Esophagus mucosa (tissue), 1 donor: Measurements from ENCODE around the gene MBP. TPM values are rescaled to one million over a fixed set of nuclear protein-coding genes. Genes with fewer than 3 reads are reported as not detected.

ENCODE experiments used
- ATAC-seq: fragments of 200-7000 bp; cut with Tn5 transposase; one replicate; pipeline ENCODE4 v1.9.1; 2020
- total RNA-seq: library from RNA; stranded (reverse); gene quantifications from one replicate; pipeline ENCODE4 v1.2.4, GENCODE V29; 2023
- donor health status: DM: yes; HTN: yes; CAD: no.

MBP gene
- total RNA-seq, 1 donor from 2014 or later: 25.5 TPM

DNA sequence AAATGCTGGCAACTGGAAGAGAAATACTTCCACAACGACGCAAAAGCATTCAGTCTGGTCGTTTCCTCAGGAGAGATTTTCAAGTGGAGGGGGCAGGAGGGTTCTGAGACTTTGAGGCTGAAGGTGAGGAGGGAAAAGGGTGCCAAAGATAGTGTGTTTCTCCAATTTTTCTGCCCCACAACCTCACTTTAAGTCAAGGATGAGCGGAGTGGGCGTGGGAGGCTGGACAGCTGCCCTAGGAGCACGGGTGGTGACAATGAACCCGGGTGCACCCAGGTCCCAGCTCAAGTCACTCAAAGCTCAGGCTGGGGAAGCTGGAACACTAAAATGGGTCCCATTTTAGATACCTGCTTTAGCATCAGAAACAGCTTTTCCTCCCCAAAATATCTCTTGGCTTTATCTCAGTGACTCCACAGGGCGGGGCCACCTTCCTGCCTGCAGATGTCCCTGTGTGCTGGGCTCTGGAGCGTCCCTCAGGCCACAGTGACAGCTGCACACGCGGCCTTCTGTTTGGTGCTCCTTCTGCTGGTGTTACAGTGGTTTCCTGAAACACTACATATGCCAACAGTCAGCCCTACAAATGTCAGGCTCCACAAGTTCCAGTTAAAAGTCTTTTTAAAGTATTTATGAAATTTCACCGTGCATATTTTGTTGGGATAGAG, 1.4 kb upstream of the MBP start:
- ATAC-seq: no peak

DNA sequence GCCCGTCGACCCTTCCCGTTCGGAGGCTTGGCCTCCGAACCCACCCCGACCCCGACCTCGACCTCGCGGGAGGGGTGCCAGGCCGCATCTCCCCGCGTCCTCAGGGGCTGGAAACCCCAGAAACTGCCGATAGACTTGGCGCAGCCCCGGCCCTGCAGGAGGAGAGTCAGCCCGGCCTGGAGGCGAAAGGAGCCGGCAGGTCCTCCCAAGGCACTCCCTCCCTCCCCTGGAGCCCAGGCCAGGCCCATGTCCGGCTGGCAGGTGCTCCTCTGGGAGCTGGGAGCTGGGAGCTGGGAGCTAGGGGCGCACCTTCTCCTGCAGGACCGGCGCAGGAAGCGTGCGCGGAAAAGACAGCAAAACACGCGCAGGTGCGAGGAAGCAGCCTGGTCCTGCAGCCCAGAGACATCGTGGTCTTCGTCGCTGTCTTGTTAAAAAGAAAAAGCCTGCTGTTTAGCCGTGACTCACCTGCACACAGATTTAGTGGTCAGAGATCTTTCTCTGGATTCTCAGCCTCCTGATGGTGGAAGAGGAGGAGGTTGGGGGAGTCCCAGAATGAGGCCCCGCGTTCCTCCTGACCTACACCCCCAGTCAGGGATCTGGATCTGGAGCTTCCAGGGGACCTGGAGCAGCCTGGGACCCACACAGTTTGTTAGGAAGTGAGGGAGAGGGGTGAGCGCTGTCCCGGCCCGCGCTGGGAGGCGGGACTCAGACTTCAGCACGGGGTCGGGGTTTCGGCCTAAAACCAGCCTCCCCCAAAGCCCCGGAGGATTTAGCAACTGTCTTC, 660 bp upstream of the MBP start:
- peak; percentile 14 for ATAC-seq

DNA sequence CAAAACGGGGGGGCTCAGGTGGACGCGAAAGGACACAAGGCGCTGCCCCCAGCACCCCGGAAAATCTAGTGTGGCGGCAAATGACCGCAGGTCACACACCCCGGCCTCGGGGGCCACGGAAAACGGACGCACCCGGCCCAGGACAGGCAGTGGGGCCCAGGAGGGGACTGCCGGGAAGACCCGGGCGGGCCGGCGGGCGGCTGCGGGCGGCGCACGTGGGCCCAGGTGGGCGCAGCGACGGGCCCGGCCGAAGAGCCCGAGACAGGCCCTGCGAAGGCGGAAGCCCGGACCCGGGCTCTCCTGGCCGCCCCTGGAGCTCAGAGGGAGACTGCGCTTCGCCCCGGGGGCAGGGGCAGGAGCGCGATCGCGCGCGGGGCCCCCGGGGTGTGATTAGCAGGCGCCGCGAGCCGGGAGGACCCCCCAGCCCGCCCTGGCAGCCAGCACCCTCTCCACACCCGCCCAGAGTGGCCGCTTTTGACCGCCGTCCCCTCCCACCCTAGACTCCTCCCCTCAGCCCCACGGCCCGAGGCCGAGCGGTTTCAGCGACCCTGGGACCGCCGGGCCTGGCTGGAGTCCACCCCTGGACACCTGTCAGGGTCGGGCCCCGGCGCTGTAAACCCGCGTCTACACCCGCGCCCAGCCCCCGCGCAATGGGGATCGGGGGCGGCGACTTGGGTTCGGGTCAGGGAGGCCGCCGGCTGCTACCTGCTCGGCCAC, 773 bp downstream of the MBP start:
- peak; percentile 49 for ATAC-seq

DNA sequence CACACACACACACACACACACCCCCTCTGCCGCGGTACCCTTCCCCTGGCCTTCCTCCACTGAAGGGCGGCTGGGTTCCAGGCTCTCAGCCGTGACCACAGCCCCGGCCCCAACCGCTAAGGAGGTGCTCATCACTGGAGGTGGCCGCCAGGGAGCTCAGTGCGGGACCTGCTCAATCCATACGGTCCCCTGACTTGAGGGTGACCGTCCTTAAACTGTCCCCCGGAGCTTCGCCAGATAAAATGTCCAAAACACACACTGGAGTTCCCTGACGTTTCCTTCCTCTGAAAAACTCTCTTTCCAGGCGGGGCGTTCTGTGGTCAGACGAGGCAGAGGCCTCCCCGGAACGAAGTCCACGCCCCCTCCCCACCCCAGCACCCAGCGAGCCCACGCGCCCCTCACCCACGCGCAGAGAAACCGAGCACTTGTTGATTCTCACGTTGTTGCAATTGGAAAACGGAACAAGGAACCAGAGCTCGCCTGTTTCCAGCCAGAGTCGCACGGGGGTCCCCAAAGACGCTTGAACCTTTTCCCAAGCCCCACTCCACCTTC, 1.4 kb downstream of the MBP start:
- ATAC-seq: no peak

DNA sequence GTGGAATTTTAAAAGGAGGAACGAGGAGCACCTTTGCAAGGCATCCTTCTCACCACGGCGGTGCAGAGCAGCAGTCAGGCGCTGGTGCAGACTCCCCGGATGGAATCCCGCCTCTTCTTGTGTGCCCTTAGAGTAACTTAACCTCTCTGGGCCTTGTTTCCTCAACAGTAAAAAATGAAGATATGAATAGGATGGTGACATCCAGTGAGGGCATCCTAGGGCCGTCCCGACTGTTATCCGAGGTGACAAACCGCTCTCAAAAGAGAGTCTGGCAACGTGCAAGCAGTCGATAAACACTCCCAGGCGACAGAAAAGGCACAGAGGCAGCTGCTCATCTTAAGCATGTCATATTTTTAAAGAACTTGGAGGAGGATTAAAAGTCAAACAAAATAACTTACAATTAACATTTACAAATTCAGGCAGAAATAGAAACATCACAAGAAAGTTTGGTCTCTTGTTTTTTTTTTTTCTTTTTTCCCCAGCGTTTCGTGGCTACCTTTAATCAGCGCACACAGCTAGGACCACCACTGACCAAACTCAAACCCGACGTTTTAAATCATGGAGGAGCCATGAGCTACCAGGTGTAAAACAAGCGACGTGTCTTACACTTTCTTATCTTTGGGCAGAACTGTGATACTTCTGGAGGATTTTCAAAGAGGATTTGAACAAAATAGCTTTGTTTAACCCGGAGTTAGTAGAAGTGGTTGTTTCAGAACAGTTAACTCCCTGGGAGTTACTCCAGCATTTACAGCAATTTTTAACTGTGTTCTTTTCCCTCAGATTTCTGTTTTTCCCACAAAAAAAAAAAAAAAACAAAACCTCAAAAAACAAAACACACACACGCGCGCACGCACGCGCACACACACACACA, 2.1 kb downstream of the MBP start:
- no peak for ATAC-seq

DNA sequence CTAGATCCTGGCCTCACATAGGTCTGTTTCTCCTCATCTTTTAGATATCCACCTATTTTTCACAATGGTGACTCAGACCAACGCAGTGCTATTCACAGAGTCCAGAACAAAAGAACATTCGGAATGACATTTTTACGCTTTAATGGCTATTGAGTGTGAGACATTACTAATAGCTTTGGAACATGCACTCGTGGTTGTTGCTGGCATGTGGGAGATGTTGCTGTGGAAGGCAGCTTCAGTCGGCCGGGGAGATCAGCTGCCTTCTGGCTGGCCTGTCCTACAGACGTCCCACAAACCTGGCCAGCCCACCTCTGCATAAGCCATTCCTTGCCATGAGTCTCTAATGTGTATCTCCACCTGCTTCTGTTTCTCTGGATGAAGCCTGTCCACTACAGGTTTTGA, 3.4 kb downstream of the MBP start:
- ATAC-seq: peak; percentile 31

DNA sequence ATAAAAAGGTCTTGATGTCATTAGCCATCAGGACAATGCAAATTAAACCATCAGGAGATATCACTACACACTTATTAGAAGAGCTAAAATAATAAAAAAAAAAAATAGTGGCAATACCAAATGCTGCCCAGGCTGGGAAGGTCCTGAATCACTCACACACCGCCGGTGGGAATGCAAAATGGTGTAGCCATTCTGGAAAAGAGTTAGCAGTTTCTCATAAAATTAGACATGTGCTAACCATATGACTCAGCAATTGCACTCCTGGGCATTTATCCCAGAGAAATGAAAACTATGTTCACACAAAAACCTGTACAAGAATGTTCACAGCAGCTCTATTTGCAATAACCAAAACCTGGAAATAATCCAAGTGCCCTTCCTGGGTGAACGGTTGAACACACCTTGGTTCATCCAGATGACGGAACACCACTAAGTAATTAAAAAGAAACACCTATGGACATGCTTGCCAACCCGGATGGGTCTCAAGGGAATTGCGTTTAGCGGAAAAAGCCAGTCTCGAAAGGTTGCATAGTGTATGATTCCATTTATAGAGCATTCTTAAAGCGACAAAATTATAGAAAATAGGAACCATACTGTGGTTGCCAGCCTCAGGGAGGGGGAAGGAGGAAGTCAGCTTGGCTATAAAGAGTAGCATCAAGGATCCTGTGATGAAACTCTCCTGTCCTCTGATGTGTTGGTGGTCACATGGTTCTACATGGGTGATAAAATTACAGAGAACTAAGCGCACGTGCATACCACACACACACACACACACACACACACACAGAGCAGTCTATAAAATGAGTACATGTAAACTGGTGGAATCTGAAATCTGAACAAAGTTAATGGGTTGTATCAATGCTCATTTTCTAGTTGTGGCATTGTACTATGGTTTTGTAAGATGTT, 4.6 kb downstream of the MBP start:
- peak; percentile 71 for ATAC-seq

DNA sequence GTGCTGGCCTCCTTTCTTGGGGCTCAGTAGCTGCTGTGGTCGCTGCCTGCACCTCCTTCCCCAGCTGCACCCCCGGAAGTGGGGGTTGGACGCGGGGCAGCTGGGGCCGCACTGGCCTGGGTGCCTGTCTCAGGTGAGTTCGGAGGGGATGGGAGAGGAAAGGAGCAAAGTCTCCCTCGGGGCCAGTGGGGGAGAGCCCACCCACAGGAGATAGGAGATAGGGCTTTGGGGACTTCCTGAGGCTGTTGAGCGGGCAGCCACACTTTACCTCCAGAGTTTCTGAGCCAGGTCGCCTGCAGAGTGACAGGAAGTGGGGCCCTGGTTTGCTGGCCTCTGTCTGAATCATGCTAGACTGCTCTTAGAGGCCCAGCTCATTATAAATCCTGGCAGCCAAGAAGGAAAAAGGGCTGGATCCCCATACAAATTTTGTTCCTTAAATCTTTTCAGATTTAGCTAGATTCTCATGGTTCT, 8.1 kb downstream of the MBP start:
- no peak for ATAC-seq

DNA sequence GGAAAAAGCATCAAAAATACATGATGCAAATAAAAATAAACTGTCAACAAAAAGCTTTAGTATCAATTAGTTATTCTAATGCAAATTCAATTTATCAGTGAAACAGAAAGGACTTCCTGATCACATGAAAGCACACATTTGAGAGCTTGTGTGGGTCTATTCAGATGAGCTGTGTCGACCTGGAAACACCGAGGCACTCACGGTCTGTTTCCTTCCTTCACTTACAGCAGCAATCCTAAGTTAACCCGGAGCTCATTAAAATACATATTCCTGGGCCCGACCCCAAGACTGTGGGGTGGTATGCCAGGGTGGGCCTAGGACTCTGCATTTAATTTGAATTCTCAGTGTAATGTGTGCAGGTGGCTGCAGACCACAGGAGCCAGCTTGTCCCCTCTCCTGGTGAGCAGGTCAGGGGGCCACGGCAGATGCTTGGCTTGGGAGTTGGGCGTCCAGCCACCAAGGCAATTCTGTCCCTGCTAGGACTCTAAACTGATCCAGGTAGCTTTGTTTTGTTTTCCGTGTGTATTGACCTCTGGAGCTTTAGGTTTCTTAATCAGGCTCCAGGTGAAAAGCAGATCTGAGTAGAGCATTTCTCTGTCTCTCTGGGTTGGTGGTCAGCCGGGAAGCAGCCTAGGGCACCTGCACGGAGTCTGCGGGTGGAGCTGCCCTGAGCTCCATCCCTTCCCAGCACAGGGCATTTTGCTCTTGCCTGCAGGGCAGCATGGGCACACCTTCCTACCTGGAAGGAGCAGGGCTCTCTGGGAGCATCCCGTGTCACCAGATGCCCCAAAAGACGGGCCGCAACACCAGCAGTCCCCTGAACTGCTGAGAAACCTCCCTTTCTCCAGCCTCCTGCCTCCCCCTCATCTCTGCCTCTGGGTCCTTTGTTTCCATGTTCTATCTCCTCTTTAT, 9.0 kb downstream of the MBP start:
- no peak for ATAC-seq

DNA sequence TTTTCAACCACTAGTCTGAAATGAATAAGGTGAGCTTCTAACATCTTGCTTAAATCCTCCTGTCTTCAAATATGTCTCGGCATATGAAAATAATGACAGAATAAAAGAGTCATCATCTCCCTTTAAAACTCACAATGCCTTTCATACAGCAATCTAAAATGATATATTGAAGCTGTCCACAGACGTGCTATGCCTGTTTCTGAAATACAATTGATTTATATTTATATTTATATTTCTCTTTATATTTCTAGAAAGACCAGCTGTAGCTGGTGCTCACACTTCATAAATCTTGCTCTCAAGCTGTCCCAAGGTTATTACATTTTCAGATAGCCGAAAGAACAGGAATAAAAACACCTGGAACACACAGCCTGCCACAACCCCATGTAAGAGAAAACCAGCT, 11.1 kb downstream of the MBP start:
- no peak for ATAC-seq

DNA sequence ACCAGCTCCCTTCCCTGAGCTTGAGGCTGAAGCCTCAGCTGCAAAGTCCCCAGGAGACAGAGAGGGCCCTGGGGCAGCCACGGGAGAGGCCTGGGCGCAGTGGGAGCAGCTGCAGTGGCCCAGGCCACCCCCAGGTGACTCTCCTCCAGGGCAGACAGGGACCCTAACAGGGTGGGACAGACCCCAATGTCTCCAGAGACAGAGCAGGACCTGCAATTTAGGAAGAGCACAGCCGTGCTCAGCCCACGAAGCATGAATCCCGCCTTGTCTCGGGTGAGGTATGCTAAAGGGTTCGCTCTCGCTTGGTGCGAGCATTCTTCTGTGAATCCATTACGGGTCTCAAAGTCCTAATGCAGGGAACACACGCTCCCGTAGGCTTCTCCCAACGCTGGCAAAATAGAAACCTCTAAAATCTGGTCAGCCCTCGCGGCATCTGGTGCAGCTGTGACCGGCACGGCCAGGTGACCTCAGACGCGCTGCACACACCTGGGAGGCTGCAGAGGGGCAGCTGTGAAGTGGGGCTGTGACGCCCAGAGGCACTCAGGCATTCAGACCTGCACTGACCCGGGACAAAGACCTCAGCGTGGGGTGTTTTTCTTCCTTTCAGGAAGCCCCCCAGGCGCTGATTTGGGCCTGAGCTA, 12.6 kb downstream of the MBP start:
- ATAC-seq: no peak

DNA sequence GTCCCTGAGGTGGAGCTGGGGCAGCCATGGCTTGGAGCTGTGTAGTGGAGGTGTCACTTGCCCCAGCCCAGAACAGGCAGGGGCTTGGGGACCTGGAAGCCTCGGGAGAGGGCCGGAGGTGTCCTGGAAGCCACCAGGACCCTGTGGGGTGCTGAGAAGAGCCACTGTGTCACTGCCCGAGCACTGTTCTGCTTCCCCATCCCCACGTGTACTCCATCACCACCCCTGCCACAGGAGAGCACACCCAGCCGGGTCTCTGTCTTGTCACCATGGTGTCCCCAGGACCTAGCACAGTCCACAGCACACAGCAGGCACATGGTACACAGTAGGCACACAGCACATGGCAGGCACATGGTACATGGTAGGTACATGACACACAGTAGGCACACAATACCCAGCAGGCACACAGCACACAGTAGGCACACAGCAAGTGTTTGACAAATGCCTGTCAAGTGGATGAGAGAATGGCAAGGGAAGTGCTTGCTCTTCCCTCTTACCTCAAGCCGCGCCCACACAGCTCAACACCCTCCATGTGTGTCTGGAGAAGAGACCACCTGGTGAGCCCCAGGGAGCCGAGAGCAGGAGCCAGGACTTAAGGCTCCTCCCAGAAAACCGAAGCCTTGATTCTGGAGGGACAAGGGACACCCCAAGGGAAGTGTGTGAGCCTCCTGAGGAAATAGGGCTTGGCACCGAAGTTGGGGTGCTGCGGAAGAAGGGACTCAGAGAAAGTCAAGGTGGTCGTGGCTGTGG, 13.3 kb downstream of the MBP start:
- ATAC-seq: no peak

DNA sequence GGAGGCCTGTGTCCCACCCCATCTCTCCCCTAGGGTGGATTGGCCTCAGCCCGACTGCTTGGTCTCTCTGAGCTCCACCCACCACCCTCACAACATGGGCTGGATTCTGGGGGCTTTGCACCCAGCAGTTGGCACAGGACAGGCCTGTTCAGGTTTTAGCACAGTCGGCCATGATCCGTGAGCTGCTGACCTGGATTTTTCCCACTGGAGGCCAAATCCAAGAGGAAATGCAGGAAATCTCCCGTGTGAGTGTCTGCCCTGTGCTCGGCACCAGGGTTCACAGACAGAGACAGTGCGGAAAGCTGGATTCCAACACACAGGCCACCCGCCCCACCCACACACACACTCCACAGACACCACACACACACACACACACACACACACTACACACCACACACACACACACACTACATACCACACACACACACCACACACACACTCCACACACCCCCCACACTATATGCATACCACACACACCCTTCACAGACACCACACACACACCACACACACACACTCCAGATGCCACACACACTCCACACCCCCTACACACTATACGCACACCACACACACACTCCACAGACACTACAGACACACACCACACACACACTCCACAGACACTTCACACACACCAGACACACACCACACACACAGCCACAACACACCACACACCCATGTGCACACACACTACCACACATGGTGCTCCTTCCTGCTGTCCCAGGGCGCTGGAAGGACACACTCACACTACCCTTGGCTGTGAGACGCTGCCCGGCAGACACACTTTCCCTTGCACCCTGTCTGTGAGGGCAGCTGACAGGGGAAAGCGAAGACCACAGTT, 14.1 kb downstream of the MBP start:
- ATAC-seq: no peak

DNA sequence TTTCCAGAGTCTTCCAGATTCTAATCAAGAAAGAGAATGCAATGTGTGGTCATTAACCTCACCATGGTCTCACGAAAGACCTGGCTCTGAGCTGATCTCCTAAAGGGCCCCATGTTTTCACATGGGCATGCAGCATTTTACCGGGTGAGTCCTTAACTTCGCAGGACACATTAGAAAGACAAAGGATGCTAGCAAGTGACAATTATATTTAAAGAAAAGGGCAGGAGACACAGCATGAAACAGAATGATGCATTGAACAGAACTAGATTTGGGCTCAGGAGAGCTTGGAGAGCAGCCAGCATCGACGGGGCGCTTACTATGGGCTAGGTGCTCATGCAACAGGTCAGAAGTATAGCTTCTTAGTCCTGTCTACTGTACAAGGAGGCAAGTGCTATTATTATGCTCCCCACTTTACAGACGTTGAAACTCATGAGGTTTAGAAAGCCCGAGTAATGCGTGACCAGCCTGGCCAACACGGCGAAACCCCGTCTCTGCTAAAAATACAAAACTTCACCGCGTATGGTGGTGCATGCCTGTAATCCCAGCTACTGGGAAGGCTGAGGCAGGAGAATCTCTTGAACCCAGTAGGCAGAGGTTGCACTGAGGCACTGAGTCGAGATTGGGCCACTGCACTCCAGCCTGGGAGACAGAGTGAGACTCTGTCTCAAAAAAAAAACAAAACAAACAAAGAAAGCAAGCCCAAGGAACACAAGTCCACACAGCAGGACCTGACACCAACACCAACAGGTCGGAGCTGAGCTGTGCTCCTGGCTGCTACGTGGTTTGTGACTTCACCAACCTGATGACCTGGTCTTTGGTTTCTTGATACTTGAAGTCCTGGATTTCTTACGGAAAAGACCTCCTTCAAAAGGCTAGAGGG, 16.1 kb downstream of the MBP start:
- ATAC-seq: no peak

DNA sequence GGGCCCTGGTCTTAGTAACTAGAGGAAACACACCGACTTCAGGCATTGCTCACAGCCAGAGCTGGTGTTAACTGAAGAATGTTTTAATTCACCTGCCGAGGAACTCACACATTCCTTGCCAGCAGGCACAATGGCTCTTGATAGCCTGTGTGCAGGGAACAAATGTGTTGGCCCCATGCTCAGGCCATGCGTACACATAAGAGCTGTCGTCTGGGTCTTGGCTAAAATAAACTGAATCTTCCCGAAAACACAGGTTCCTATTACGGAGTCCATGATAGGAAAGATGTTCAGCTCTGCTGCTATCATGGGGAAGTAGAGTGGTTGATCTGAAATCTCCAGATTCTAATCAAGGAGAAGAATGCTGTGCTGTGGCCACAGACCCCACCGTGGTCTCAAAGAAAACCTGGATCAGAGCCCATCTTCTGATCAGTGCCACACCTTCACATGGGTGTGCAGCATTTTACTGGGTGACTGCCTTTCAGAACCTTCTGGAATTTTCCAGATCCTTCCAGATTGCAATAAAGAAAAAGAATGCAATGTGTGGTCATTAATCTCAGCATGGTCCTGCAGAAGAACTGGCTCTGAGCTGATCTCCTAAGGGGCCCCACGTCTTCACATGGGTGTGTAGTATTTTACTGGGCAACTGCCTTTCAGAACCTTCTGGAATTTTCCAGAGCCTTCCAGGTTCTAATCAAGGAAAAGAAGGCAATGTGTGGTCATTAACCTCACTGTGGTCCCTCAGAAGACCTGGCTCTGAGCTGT, 17.2 kb downstream of the MBP start:
- no peak for ATAC-seq
